NOMO-1 (cell line): Measurements from ENCODE around the gene INTS14.
"Not testable (repeated sequence)": the region's sequence is repeated elsewhere in the genome, so short reads cannot be mapped to it uniquely, and the experiment has no call there.

Source experiments
- DNase-seq, 2 experiments: peaks; one replicate each; lab custom pipeline; 2025; ENCODE audit not compliant: unreplicated experiment in 2 of 2; lab: John Stamatoyannopoulos, UW

INTS14 gene

GRCh38 chr15:65632780-65633375 is 21.9 kb upstream of the INTS14 start:
- no peak for DNase-seq

- DNase-seq: no peak
Observed at GRCh38 chr15:65631503-65631902, 20.6 kb upstream of the INTS14 start.

- DNase-seq: no peak
Observed at GRCh38 chr15:65630760-65631159, 19.8 kb upstream of the INTS14 start.

- no peak for DNase-seq
Observed at GRCh38 chr15:65629548-65629947, 18.6 kb upstream of the INTS14 start.

- no peak for DNase-seq
Observed at GRCh38 chr15:65626856-65627255, 15.9 kb upstream of the INTS14 start.

GRCh38 chr15:65623103-65623502 is 12.2 kb upstream of the INTS14 start:
- DNase-seq: no peak

GRCh38 chr15:65621638-65622037 is 10.7 kb upstream of the INTS14 start, which contains the start of gene SLC24A1:
Gene SLC24A1, plus strand, starts transcription at chr15:65621938. Its CDS starts 2,143 bp downstream, at chr15:65624081.
- no peak for DNase-seq

- no peak for DNase-seq
Observed at GRCh38 chr15:65620833-65621232, 9.9 kb upstream of the INTS14 start.

GRCh38 chr15:65619626-65620290 is 8.8 kb upstream of the INTS14 start:
- no peak for DNase-seq

GRCh38 chr15:65618560-65619109 is 7.7 kb upstream of the INTS14 start:
- DNase-seq: no peak

GRCh38 chr15:65615887-65616286 is 5.0 kb upstream of the INTS14 start:
- DNase-seq: not testable (repeated sequence)

- DNase-seq: no peak
Observed at GRCh38 chr15:65612949-65613744, 2.2 kb upstream of the INTS14 start.

- DNase-seq: no peak
Observed at GRCh38 chr15:65612616-65612946, 1.6 kb upstream of the INTS14 start.

- no peak for DNase-seq
Observed at GRCh38 chr15:65611888-65612615, 1.1 kb upstream of the INTS14 start.

GRCh38 chr15:65603559-65603958 is 7.4 kb downstream of the INTS14 start:
- no peak for DNase-seq

- no peak for DNase-seq
Observed at GRCh38 chr15:65603134-65603533, 7.8 kb downstream of the INTS14 start.

- no peak for DNase-seq
Observed at GRCh38 chr15:65599677-65600076, 11.3 kb downstream of the INTS14 start.

- DNase-seq: no peak
Observed at GRCh38 chr15:65598468-65598867, 12.5 kb downstream of the INTS14 start.

GRCh38 chr15:65595960-65596359 is 15.0 kb downstream of the INTS14 start:
- DNase-seq: no peak

- DNase-seq: no peak
Observed at GRCh38 chr15:65587094-65587493, 23.8 kb downstream of the INTS14 start.

- DNase-seq: no peak
Observed at GRCh38 chr15:65584241-65584640, 26.7 kb downstream of the INTS14 start.
